NCI-H748 (cell line): Measurements from ENCODE around the gene ZXDC.

Source experiments
- DNase-seq: peaks from one replicate; lab custom pipeline; 2025; ENCODE audit not compliant: unreplicated experiment; lab: John Stamatoyannopoulos, UW

ZXDC gene, protein sequence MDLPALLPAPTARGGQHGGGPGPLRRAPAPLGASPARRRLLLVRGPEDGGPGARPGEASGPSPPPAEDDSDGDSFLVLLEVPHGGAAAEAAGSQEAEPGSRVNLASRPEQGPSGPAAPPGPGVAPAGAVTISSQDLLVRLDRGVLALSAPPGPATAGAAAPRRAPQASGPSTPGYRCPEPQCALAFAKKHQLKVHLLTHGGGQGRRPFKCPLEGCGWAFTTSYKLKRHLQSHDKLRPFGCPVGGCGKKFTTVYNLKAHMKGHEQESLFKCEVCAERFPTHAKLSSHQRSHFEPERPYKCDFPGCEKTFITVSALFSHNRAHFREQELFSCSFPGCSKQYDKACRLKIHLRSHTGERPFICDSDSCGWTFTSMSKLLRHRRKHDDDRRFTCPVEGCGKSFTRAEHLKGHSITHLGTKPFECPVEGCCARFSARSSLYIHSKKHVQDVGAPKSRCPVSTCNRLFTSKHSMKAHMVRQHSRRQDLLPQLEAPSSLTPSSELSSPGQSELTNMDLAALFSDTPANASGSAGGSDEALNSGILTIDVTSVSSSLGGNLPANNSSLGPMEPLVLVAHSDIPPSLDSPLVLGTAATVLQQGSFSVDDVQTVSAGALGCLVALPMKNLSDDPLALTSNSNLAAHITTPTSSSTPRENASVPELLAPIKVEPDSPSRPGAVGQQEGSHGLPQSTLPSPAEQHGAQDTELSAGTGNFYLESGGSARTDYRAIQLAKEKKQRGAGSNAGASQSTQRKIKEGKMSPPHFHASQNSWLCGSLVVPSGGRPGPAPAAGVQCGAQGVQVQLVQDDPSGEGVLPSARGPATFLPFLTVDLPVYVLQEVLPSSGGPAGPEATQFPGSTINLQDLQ

DNA sequence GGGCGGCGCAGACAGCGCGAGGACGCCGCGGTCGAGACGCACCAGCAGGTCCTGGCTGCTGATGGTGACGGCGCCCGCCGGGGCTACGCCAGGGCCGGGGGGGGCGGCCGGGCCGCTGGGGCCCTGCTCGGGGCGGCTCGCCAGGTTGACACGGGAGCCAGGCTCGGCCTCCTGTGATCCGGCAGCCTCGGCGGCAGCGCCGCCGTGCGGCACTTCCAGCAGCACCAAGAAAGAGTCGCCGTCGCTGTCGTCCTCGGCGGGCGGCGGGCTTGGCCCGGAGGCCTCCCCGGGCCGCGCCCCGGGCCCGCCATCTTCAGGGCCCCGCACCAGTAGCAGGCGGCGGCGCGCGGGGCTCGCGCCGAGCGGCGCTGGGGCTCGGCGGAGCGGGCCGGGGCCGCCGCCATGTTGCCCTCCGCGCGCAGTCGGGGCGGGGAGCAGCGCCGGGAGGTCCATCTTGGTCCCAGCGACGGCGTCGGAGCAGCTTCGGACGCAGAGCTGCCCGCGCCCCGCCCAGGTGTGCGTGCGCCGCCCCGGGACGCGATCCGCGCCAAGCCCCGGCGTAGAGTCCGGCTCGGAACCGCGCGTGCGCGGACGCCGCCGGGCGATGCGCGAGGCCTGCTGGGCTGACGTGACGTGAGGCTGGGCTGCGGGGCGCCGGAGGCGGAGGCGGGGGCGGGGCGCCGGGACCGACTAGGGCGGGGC, at the start of gene ZXDC:
ZXDC (minus strand) TSS at position 479 of the 702 bp plus-strand sequence; CDS start at position 453, 26 bp downstream.
- peak; percentile 89 for DNase-seq

DNA sequence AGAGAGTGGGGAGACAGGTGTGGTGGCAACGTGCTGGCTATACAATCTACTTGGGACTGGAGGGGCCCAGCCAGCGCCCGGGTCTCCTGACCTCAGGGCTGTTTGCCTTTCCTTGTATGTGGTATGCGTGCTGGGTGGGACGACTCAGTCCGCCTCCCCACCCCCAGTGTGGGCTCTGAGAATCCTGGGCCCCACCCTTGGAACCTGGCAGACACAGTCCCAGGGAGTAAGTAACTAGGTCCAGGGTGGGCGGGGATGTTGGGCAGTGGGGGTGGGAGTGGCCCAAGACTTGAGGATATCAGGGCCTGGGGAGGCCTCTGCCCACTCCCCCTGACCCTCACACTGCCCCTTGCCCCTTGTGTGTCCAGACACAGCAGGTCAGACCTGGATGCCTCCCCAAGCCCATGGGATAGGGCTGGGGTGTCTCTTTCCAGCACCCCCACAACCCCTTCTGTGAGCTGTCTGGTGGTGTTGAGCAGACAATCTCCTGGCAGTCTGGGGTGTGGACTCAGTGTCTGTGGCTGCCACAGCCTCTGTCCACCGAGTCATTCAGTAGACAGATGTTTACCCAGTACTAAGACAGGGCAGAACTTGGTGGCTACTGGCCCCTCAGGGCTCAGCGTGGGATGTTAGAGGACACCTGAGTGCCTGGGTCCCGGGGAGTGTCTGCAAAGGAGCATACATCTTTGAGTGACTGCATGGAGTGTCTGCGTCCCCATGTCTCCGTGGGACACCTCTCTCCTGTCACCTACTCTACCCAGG, 49.6 kb upstream of the ZXDC start:
- no peak for DNase-seq

DNA sequence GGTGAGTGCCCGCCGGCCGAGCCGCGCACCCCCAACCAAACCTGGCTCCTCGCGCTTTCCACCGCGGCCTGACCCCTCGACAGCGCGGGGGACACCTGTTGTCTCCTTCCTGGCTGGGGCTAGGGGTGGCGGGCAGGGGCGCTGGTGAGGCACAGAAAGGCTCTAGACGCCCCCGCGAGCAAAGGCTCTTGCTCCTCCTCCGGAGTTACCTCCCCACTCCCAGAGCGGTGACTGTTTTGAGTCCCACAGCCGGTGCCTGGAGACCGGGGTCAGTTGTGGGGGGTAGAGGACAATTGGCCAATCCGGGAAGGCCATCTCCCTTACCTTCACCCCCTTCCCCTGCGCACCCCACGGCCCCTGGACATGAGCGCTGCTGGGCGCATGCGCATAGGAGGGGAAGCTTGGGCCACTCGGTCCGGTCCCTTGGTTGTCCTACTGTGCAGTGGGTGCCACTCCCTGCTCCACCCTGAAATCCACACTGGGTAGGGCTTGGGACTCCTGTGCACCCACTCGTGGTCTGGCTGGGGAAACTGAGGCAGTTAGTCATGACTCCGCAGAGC, 48.8 kb upstream of the ZXDC start:
- DNase-seq = no peak

DNA sequence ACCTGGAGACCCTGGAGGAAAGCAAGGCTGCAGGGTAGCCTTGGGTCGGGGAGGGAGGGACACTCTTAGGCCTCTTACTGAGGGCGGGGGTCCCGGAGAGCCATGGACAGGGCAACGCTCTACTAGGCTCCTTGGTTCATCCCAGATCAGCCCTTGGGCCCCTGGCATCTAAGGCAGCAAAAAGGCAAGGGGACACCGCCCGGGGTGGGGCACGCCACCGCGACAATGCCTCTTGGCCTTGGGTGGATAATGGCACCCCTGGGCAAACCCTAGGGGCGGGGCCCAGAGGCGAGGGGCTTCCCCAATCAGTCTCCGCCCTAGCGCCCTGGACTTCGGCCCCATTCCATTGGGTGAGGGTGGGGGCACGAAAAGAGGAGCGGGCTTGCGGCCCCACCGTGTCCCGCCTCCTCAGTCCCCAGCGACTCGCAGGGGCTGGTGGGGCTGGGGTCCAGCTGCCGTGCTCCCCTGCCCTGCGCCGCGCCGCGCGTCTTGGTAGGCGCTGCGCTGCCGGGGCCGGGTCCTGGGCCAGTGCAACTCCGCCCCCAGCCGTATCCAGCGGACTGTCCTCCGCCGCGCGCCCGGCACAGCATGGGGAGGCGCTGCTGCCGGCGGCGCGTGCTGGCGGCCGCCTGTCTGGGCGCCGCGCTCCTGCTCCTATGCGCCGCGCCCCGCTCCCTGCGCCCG, 48.2 kb upstream of the ZXDC start, which contains the start of gene CHST13:
CHST13 (plus strand) TSS at position 411 of the 684 bp plus-strand sequence; CDS start at position 589, 178 bp downstream.
- peak; percentile 59 for DNase-seq

- DNase-seq = peak; percentile 43
These were observed 46.7 kb upstream of the ZXDC start for GRCh38 chr3:126522363-126522788.

GRCh38 chr3:126521122-126521891, 45.6 kb upstream of the ZXDC start:
- no peak for DNase-seq

- DNase-seq = no peak
These were observed 44.1 kb upstream of the ZXDC start for GRCh38 chr3:126519506-126520455.

DNA sequence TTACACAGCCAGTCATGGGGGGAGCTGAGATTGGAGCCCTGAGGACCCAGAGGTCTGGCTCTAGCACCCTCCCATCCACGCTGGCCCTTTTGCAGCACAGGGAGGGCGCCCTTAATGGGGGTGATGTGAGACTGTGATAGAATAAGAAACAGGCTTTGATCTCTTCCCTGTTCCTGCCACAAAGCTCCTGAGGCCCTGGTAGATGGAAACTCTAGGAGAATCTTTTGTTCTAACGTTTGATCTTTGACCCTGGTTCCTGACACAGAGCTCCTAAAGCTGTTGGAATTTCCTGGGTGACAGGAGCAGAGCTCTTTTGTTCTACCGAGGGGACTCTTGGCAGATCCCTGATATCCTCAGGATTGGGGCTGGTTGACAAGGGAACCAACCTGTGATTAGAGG, 43.1 kb upstream of the ZXDC start:
- no peak for DNase-seq

DNA sequence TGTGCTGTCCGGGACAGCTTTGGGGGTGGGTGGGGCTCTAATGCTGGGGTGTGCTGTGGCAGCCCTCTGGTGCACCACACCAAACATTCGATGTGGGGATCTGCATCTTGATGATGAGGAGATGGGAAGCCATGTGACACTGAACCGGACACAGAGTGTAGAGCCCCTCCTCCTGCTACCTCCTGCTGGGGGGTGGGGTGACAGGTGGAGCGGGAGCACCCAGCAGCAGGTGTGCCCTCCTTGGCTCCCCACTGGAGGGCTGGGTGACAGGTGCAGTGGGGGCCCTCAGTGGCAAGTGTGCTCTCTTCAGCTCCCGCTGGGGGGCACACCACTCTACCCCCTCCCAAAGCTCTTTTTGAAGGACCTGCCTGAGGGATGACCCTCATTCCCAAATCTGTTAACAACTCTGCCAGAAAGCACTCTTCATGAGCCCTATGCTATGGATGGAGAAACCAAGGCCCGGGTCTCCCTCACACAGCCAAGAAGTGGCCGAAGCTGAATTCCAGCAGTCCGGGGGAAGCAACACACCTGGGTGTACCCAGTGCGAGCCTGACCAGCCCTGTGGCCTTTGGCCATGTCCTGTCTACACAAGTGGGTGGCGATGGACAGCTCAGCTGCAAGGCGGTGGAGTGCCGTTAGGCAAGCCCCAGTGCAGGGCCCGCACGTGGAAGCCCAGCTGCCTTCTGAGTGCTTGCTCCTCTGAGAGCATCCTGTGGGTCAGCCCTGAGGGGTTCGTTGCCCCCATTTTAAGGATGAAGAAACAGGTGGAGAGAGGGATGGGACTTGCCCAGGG, 42.5 kb upstream of the ZXDC start:
- DNase-seq = no peak

DNA sequence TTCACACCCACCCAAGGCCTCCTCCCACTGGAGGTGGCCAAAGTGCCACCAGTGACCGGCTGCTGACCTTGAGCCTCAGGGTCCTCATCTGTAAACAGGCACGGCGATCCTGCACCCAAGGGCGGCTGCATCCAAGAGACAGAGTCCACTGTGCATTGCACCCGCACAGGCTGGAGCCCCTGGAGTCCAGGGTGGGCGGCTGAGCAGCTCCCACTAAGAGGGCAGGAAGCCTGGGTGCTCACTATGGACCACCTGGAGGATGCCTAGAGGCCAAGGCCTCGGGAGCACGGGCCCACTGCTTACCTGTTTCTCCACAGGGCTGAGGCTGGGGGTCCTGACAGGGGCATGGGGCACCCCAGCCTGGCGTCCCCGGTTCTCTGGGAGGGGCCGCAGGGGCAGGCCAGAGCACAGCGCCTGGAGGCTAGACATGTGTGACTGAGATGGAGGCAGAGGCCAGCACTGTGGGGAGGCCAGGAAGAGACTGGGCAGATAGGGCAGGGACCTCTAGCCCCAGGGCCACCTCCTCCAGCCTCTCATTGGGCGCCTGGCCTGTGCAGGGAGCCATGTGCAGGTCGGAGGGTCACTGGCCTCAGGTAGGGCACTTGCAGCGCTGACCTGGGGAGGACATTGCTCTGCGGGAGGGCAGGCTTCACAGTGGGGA, 41.7 kb upstream of the ZXDC start, which contains the start of gene UROC1:
UROC1 (minus strand) TSS at position 483 of the 661 bp plus-strand sequence; CDS start at position 429, 54 bp downstream.
- DNase-seq = no peak

DNA sequence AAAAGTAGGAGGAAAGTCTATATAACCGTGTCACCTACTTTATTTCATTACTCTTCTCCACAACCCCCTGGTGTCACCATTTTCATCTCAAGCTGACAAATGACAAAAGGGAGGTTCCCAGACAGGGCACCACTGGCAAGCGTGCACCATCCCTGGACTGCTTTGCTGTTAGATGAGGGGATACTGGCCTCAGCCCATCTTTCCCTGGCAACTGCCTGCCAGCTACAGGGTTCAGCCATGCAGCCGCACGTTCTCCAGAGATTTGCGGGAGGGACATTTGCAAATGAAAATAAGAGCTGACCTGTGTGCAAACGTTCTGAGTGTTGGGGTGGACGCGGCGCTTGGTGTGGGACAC, 41.2 kb upstream of the ZXDC start:
- no peak for DNase-seq

- DNase-seq = no peak
These were observed 40.7 kb upstream of the ZXDC start for GRCh38 chr3:126516152-126516935.

DNA sequence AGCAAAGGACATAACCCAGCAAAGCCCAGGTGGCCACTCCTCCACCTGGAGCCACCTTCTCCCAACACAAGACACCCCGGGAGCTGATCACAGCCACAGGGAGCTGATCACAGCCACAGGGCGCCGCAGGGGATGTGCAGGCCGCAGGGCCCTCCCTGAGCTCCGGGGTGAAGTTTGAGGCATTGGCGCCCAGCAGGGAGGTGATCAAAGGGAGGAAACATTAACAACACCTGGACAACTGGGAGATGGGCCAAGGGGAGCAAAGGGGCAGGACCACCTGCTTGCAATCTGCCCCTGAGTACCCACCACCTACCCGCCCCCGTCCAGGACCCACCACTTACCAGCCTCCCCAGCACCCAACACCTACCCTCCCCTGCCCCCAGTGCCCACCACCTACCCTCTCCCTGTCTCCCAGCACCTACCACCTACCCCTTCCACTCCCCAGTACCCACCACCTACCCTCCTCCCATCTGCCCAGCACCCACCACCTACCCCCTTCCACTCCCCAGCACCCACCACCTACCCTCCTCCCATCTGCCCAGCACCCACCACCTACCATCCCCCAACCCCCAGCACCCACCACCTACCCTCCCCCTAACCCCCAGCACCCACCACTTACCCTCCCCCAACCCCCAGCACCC, 39.5 kb upstream of the ZXDC start:
- no peak for DNase-seq

DNA sequence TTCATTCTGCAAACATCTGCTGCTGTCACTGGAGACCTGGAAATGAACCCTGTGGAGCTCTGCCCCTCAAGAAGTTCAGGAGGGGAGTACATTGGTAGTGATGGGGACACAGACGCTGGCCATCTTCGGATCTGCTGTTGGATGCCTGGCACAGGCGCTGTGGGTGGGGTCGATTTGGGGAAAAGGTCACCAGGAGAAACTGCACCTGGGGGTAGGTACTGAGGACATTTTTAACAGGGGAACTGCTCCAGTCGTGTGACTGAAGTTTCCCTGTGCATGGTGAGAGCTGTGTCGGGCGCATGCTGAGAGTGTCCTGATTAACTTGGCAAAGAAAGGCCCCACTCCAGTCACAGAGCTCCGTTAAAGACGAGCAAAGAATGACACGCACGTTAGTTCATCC, 38.5 kb upstream of the ZXDC start:
- DNase-seq = no peak
